ENCODE results near the gene CYLD. TPM values are rescaled to one million over a fixed set of nuclear protein-coding genes. Genes with fewer than 3 reads are reported as not detected.

Gene CYLD
- total RNA-seq, 4 donors from 2014 or later, result 31.1 to 77.6 (median 50.2) TPM

DNA sequence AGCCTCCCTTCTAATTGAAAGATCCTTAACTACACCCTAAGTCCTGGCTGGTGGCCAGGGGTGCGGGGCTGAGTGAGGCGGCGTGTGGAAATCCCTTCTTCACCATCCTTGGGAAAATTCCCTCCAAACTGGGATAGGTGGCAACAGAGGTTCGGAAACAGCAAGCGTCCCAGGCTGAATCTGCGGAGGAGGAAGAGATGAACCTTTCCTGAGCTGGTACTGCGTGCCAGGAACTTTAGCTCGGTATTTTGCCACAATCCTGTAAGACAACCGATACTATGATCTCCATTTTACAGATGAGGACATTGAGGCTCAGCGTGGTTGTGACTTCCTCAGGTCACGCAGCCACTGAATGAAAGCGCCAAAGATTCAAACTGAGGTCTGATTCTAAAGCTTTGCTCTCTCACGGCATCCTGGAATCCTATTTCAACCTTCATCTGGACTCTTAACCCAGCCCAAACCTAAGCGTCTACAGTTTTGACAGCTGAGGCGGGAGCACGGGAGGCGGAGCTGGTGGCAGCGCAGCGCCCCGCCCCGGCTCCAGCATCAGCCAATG is 583 bp upstream of the CYLD start:
- Histone ChIP-seq H3K4me1 (peaks cover 31% of the 10 kb centered on the region), H3K9me3 (no peaks in the 10 kb centered on the region), H3K36me3 (no peaks in the 10 kb centered on the region), H3K4me3 (peak overlapping the region; percentile 95), H3K27ac (peak overlapping the region; percentile 81), H3K27me3 (no peaks in the 10 kb centered on the region)
- DNase-seq (ENCODE audit: low spot score in 2 of 2), result peak in 1 of 2 donors; percentile 76
- 5% methylated on average over 21 of the region's 21 CpGs for WGBS
- TF ChIP-seq POLR2A (IDR thresholded peaks at IDR 0.05), result no peak
- TF ChIP-seq CTCF (IDR thresholded peaks at IDR 0.05), result no peak
- TF ChIP-seq POLR2AphosphoS5 (IDR thresholded peaks at IDR 0.05), result peak in 1 of 3 donors; percentile 10
- TF ChIP-seq EP300 (IDR thresholded peaks at IDR 0.05), result no peak

DNA sequence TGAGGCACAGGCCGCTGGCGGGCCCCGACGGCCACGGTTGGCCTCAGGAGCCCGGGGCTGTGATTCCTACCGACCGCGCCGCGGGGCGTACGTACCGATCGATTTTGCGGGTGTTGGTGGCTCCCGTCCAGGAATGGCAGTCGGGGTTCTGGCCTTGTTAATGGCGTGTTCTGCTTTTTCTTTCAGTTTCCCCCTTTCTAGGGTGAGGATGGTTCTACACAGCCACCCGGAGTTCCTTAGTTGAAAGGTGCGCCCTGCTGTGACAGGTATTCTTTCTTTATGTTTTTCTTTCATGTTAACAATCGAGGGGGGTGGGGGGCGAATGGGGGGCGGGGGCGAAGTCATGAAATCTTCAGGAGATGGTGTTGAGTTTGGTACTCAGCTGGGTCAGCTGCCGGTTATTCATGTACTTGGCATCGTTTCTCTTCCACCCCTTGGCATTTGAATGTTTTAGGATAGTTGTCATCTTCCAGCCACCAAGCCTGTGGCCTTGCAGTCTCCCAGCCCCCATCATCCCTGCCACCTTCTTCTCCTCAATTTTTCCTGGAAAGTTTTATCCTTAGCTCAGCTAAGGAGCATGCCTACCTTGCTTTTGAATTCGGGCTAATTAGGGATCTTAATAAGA is 802 bp downstream of the CYLD start:
- TF ChIP-seq POLR2A (IDR thresholded peaks at IDR 0.05), result no peak
- TF ChIP-seq POLR2AphosphoS5 (IDR thresholded peaks at IDR 0.05), result no peak
- TF ChIP-seq CTCF (IDR thresholded peaks at IDR 0.05), result no peak
- no peak for TF ChIP-seq EP300 (IDR thresholded peaks at IDR 0.05)
- H3K9me3 ChIP-seq, result no peaks in the 10 kb centered on the region
- H3K27ac ChIP-seq, result peak overlapping the region; percentile 93
- peak overlapping the region; percentile 95 for H3K4me3 ChIP-seq
- under 1% methylated on average over 20 of the region's 28 CpGs for WGBS
- peaks cover 39% of the 10 kb centered on the region for H3K4me1 ChIP-seq
- no peak for DNase-seq (ENCODE audit: low spot score in 2 of 2)
- no peaks in the 10 kb centered on the region for H3K27me3 ChIP-seq
- H3K36me3 ChIP-seq, result no peaks in the 10 kb centered on the region

DNA sequence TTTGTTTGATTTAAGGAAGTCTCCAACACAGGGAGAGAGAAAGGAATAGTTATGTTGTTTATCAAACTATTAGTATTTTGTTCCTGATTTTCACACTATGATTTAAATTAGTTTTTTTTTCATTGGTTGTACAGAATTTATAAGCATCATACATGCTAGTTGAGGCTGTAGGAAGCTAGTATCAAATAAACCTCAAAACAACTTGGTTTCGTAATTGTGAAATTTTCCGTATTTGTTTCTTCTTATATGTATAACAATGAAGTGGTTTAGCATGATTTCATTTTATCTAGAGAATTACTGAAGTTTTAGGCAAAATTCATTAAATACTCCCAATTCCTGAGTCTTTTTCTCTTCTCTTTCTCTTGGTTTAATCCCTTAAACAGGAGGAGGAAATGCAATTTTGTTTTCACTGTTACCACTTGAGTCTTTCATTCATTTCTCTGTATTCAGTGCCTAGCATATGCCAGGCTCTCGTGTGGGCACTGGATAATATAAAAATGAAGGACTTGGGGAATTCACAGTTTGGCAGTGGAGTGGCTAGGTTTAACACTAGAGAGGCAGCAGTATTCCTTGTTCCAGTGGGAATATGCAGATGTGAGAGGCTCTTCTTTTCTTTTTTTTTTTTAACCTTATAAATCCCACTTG is 1.8 kb downstream of the CYLD start:
- H3K9me3 ChIP-seq, result no peaks in the 10 kb centered on the region
- TF ChIP-seq EP300 (IDR thresholded peaks at IDR 0.05), result no peak
- no peak for TF ChIP-seq POLR2AphosphoS5 (IDR thresholded peaks at IDR 0.05)
- TF ChIP-seq CTCF (IDR thresholded peaks at IDR 0.05), result no peak
- no peak for TF ChIP-seq POLR2A (IDR thresholded peaks at IDR 0.05)
- peak overlapping the region; percentile 93 for H3K27ac ChIP-seq
- H3K4me3 ChIP-seq, result no peak overlapping the region
- no peak for DNase-seq (ENCODE audit: low spot score in 2 of 2)
- peaks cover 39% of the 10 kb centered on the region for H3K4me1 ChIP-seq
- WGBS, result 48% methylated on average over 3 of the region's 3 CpGs
- no peaks in the 10 kb centered on the region for H3K27me3 ChIP-seq
- no peaks in the 10 kb centered on the region for H3K36me3 ChIP-seq

DNA sequence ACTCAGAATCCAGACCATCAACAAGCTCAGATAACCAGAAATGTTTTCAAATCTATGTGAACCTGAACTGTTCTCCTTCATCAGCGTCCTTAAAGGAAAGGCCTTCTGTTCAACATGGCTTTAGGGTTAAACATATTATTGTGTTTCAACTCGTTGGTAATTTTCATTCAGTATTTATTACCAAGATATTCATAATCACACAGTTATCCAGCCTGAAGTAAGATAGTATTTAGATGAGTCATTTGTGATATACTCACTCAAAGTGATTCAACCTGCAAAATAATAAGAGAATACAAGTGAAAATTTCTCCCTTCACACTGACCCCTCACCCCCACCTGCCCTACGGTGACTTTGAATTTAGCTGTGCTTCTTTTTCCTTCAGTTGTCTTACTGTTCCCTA is 3.0 kb downstream of the CYLD start:
- TF ChIP-seq POLR2A (IDR thresholded peaks at IDR 0.05), result no peak
- TF ChIP-seq CTCF (IDR thresholded peaks at IDR 0.05), result no peak
- no peak for TF ChIP-seq EP300 (IDR thresholded peaks at IDR 0.05)
- no peak for DNase-seq (ENCODE audit: low spot score in 2 of 2)
- peaks cover 4% of the 10 kb centered on the region for H3K36me3 ChIP-seq
- 45% methylated on average over 3 of the region's 3 CpGs for WGBS
- no peaks in the 10 kb centered on the region for H3K9me3 ChIP-seq
- H3K4me1 ChIP-seq, result peaks cover 39% of the 10 kb centered on the region
- H3K27ac ChIP-seq, result no peak overlapping the region
- H3K27me3 ChIP-seq, result no peaks in the 10 kb centered on the region
- H3K4me3 ChIP-seq, result no peak overlapping the region

- no peak for DNase-seq (ENCODE audit: low spot score in 2 of 2)
- TF ChIP-seq CTCF (IDR thresholded peaks at IDR 0.05), result no peak
- TF ChIP-seq EP300 (IDR thresholded peaks at IDR 0.05), result no peak
- no peak for TF ChIP-seq POLR2A (IDR thresholded peaks at IDR 0.05)
- no peak for TF ChIP-seq POLR2AphosphoS5 (IDR thresholded peaks at IDR 0.05)
- Histone ChIP-seq H3K27ac (no peak overlapping the region), H3K4me1 (peaks cover 38% of the 10 kb centered on the region), H3K4me3 (no peak overlapping the region), H3K36me3 (peaks cover 11% of the 10 kb centered on the region), H3K9me3 (no peaks in the 10 kb centered on the region), H3K27me3 (no peaks in the 10 kb centered on the region)
- WGBS, result 87% methylated on average over 4 of the region's 4 CpGs
Measured at GRCh38 chr16:50745940-50746339, 4.1 kb downstream of the CYLD start.

Data from suprapubic skin (tissue), 4 donors.